Germinal center (tissue), 1 donor: ENCODE results near the gene PCIF1.

ENCODE experiments used
- DNase-seq: peaks from one replicate; pipeline ENCODE4 v3.0.0; 2012; ENCODE audit warnings: mixed read lengths, low spot score

The PCIF1 gene

DNA sequence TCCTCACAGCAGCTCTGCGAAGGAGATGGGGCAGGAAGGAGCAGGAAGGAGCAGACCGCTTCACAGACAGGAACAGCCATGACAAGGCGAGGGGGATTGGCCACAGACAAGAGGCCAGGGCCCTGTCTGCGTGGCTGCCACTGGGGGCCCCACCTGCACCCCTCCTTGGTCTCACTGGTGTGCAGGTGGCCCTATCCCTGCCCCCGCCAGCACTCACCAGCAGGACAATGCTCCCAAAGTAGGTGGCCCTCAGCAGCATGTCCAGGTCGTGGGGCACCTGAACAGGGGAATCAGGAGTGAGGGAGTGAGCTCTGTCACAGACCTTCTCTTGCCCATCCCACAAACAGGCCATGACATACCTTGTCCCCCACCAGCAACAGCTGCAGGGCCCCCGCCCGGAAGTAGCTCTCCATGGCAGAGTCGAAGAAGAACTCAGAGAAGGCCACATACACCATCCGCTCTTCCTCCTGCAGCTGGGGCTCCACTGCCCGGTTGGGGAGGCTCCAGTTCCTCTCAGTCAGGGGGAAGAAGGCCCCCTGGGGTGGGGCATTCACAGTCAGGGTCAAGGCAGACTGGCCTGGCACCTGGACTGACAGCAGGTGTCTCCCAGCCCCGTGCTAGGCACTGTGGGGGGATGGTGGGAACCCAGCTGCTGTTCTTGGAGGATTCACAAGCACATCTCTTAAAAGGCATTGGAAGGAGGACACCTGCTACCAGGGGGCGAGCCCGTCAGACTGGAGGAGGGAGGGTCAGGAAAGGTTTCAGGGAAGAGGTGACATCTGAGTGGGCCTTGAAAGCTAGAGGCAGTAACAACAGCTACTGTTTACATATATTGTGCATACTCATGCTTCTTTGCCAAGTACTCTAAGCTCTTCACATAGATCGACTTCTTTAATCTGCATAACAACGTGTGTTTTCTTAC is 29.6 kb upstream of the PCIF1 start:
- no peak for DNase-seq

DNA sequence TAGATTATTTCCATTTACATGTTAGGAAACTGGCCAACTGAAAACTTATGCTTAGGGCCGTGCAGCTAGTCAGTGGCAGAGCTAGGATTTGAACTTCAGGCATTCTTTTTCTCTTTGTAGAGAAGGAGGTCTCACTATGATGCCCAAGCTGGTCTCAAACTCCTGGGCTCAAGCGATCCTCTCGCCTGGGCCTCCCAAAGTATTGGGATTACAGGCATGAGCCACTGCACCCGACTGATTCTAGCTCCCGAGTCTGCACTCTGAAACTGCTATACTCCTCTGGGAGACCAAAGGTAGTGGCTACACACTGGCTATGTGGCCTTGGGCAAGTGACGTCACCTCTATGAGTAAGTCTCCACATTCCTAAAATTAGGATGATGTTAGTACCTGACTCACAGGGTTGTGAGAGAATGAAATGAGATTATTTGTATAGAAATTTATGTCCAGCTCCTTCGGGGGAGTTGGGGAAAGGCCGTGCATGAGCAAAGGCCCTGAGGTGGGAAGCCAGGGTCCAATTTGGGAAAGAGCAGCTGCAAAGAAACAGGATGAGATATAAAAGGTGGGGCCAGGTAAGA is 28.9 kb upstream of the PCIF1 start:
- DNase-seq, result no peak

DNA sequence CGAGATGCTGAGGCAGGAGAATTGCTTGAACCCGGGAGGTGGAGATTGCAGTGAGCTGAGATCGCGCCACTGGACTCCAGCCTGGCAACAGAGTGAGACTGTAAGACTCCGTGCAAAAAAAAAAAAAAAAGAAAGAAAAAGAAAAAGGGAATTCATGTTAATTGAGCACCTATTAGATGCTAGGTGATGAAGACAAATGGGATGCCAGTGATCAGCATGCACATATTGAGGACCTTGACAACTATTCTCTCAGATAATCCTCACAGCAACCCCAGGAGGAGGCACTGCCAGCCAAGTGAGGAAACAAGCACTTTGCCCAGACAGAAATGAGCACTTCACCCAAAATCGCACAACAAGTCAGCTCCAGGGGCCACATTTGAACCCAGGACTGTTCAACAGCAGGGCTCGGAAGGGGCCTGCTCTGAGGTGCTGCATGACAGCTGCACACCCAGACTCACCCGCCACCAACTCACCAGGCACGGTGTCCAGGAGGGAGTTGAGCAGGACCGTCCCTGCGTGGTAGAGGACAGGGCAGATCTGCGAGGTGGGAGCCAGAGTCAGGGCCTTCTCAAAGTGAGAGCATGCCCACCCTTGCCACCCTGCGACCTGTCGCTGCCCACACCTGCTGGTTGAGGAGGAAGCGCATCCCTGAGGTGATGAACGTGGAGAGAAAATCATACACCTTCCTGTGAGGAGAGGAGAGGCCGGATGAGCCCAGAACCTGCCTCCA is 27.1 kb upstream of the PCIF1 start:
- DNase-seq, result no peak

DNA sequence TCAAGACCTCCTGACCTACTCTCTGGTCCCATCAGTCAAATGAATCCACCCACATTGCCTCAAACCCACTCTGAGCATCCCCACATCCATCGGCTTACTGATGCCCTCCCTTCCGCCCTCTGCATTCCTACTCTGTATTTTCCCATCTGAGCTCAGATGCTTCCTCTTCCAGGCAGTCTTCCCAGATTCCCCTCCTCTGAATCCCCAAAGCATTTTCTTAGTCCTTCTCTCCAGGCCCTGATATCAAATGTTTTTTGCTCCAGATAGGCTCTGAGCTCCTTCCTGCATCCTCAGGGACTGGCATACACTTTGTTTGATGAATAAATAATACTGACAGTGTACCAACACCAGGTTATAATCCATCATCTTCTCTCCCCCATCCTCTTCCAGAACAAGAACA is 26.4 kb upstream of the PCIF1 start:
- no peak for DNase-seq

DNA sequence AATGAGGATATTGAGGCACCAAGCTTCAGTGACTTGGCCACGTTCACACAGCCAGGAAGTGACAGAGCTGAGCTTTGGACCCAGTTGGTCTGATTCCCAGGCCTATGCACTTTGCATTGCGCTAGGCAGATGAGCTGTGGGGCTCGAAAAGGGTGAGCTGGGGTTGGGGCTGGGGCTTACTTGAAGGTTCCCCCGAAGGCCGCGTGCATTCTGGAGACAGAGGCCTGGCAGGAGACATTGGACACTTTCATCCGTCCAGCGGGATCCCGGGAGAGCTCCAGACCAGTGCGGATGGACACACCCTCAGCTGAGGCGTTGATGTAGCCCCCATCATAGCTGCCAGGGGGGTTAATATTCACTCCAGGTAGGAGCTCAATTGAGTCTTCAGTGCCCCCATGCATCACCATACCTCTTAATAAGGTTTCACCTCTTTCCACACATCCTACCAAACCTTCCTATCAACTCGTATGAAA is 25.1 kb upstream of the PCIF1 start:
- no peak for DNase-seq

DNA sequence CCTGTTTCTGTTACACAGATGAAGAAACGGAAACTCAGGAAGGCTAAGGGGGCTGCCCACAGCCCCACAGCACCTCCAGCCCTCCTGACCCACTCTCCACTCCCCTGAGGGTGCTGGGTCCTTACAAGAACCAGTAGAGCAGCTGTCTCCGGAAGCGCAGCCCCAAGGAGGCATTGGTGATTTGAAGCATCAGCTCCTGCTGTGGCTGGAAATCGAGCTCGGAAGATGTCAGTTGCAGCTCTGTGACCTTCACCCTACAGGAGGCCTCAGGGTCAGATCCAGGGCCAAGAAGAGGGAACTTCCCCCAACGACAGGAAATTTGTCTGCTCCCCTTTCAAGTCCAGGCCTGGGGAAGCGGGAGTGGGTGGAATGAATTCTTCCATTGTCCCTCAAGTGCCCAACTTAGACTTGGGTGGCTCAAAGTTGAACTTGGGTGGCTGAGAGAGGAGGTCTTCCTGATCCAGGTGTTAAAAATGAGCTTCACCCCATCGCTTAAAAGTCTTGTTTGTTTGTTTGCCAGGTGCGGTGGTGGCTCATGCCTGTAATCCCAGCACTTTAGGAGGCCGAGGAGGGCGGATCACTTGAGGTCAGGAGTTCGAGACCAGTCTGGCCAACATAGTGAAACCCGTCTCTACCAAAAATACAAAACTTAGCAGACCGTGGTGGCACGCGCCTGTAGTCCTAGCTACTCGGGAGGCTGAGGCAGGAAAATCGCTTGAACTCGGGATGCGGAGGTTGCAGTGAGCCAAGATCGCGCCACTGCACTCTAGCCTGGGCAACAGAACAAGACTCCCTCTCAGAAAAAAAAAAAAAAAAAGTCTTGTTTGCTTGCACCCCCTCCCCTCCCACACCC is 24.4 kb upstream of the PCIF1 start:
- no peak for DNase-seq

DNA sequence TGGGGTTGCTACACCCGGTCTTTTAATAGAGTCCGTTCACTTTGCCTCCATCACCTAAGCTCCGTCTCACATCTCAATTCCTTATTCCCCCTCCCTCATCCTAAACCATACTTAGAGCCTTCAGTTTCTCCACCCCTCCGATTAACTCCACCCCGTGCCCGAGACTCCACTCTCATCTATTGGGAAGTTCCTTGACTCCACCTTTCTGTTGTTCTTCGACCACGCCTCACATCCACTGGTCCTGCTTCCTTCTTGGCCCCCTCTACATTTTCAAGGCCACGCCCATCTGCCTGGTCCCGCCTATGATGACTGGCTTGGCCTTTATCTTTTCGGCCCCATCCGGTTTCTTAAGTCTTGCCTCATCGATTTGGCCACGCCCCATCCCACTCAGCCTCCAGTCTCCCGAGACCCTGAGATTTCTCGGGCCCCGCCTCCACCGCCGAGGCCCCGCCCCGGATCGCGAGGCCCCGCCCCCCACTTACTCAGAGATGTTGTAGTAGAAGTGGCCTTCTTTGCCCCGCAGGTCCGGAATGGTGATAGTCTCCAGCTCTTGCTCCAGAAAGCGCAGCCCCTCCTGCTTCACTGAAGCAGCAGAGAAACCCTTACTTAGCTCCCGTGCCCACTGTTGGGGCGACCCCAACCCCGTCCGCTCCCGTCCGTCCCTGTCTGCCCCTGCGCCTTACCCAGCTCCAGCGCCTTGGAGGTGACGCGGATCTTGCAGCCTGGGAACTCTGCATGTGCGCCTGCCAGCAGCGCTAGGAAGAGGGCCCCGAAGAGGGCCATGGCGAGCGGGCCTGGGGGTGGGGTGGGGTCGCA is 23.6 kb upstream of the PCIF1 start:
- DNase-seq, result peak; percentile 98

DNA sequence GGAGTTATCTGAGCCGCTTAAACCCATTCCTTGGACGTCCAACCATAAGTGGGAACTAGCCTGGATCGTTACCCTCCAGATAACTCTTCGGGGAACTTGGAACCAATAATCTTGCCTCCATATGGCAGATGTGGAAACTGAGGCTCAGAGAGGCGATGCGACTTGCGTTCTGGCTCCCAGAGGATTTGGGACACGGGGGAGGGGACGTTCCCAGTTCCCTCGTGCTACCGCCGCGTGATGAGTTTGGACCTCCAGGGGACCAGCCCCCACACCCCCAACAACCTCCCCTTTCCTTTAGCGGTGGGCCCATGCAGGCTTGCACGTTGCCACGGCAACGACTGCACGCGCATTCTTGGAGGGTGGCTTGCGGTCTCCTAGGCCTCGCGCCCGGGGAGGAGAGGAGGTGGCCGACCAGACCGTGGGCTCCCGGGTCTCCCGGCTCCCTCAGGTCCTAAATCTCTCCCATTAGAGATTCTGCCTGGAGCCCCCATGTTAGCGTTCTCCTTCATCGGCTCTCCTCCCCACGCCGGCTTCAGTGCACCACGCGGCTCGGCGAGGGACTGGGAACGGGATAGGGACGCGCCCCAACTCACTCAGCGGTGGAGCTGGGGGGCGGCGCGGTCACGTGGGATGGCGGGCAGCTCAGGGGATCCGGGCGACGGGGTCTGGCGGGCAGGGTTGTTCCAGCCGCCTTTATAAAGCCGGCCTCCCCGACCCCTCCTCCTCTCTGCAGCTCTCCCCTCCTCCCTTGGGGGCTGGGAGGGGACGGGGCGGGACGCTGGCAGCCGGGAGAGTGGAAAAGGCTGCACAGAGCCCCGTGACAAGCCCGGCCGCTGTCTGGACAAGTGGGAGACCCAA is 22.8 kb upstream of the PCIF1 start, which contains the start of gene PLTP:
TSS of gene PLTP (minus strand) at position 670 of the 858 bp plus-strand sequence. CDS start 703 bp downstream, outside the sequence.
- DNase-seq, result no peak

DNA sequence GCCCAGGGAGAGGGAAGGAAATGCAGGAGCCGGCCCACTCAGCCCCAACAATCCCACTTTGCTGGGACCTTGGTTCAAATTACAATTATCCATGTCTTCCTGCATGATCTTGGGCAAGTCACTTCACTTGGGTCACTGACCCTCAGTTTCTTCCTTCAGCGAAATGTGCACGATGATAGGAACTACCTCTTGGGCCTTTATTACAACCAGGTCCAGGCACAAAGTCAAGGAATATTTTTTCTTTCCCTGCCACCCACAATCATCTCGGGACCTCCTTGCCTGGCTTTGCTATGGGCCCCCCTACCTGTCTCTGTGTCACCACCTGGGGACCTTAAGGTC is 22.2 kb upstream of the PCIF1 start:
- no peak for DNase-seq

DNA sequence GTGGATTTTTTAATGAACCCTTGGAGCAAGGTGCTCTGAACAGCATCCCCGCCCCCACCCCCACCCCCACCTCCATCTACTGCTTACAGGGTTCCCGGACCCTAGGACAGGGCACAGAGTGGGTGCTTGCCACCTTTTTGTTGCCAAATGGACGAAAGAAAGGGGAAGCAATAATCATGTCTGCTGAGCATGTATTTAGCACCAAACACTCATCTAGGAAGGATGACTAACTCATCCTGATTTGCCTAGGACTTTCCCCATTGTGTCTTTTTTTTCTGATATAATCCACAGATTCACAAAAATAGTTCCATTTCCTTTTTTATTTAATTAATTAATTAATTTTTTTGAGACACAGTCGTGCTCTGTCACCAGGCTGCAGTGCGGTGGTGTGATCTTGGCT is 21.4 kb upstream of the PCIF1 start:
- DNase-seq, result no peak

DNA sequence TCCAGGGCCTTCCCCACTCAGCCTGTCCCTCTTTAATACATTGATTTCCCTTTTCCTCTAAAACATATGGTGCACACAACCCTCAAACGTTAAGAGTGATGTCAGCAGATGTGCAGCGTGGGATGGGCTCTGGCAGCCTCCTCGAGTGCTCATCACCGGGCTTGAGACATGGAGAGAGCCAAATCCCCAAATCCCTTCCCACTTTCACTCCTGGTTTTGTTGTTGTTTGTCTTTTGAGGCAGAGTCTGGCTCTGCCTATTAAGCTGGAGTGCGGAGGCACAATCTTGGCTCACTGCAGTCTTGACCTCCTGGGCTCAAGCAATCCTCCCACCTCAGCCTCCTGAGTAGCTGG is 16.7 kb upstream of the PCIF1 start:
- no peak for DNase-seq

DNA sequence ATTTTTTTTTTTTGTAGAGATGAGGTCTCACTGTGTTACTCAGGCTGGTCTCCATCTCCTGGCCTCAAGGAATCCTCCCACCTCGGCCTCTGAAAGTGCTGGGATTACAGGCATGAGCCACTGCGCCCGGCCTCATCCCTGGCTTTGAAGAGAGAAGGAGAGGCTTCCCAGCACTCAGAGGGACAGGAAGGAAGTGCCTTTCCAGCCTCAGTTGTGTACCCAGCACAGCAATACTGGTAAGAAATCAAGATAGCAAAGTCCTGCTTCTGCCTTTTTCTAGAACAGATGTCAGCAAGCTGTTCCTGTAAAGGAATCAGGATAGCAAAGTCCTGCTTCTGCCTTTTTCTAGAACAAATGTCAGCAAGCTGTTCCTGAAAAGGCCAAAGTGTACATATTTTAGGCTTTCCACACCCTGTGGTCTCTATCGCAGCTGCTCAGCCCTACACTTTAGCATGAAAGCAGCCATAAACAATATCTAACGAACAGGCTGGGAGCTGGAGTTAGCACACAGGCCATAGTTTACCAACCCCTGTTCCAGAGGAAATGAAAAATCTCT is 16.2 kb upstream of the PCIF1 start:
- no peak for DNase-seq

DNA sequence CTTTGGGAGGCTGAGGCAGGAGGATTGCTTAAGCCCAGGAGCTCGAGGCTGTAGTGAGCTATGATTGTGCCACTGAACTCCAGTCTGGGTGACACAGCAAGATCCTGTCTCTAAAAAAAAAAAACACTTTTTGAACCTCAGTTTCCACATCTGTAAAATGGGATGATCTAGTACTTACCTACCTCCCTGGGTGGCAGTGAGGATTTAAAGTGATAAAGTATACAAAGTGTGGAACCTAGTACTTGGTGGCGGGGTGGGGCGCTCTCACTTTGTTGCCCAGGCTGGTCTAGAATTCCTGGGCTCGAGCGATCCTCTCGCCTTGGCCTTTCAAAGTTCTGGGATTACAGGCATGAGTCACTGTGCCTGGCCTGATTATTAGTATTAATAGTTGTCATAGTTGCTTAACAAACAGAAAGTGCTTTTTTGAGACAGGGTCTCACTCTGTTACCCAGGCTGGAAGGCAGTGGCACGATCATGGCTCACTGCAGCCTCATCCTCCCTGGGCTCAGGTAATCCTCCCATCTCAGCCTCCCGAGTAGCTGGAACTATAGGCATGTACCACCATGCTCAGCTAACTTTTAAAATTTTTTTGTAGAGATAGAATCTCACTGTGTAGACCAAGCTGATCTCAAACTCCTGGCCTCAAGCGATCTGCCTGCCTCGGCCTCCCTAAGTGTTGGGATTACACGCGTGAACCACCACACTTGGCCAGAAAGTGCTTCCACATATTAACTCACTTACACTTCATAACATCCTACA is 15.5 kb upstream of the PCIF1 start:
- DNase-seq, result no peak

DNA sequence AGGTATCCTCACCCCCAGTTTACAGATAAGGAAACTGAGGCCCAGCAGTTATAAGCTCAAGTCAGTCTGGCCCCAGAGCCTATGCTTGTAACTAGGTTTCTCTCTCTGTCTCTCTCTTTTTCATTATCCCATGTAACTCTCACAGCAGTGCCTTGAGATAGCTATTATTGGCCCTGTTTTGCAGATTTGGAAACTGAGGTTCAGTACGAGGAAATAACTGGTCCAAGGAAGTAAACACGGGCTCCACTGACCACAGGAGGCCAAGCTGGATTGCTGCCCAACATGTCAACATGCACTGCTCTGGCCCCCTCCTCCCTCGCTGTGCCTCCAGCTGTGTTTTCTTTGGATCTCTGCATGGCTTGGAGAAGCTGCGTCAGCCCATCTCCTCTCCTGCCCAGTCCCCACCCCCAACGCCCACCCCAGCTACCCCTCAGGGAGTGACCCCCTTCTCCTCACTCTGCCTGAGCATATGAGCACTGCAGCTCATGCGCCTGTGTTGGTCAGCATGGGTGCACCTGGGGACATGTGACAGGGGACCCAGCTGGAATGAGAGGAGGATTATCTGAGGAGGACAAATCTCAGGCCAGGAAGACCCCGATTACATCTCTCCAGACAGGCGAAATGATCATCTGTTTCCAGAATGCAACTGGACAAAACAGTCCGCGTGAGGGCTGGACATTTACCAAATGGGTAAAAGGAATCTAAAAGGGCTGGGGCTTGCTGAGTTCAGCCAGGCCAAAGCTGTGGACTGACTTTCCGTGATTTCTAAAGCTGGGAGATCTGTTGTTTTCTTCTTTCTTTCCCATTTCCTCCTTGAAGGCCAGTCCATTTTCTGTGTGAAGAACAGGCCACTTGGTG is 14.7 kb upstream of the PCIF1 start:
- DNase-seq, result no peak

DNA sequence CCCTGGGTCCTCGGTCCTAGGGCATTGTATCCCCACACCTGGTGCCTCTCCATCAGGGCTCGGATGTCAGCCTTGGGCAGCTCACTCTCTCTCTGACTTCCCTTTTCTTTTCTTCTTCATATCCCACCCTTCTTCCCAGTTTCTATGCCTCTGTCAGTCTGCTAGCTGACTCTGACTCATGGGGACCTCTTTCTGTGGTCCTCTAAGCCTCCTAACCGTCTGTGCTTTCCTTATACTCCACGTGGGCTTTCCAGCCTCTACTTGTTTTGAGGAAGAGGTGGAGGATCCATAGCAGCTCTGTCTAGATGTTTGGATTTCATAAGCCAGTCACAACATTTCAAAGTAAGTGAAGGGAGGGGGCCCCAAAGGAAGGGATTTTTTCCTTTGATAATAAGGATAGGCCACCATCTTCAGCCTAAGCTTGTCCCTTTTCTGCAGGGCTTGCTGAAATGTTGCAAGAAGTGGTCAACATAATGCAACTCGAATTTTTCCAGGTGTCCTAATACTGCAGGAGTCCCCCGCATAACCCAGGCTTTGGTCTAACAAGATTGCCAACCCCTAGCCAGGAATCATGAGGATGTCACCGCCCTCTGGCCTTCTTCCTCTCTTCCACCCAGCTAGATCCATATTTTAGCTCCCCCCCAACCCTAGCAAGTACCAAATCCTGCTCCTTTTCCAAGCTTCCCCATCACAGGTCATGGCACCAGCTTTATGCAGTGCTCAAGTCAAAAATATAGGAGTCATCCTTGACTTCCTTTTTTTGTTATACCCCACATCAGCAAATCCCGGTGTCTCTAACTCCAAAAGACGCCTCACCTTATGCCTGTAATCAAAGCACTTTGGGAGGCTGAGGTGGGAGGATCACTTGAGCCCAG is 13.8 kb upstream of the PCIF1 start:
- DNase-seq, result no peak

DNA sequence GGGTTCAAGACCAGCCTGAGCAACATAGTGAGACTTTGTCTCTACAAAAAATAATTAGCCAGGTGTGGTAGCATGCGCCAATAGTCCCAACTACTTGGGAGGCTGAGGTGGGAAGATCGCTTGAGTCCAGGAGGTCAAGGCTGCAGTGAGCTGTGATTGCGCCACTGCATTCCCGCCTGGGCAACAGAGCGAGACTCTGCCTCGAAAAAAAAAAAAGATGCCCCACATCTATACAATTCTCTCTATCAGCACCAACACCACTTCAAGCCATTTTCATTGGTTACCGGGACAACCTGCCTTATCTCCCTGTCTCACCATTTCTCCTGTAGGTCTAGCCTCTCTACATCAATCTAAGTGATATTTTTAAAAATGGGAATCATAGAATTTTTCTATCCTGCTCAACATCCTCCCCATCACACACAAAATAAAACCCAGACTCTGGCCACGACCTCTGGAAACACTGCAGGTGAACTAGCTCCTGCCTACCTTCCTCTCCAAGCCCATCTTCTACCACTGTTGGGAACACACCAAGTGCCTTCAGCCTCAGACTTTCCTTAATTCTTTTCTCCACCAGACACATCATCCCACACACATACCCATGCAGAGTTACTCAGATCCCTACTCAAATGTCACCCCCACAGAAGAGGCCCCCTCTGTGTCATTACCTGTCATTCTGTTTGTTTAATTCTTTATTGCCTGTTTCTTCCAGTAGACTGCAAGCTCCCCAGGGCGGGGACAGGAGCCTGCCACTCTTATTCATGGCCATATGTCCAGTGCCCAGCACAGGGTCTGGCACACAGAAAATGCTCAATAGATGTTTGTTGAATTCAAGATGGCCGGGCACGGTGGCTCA is 12.9 kb upstream of the PCIF1 start:
- DNase-seq, result no peak
